ENCODE data around the gene PRKCH.

The PRKCH gene

DNA sequence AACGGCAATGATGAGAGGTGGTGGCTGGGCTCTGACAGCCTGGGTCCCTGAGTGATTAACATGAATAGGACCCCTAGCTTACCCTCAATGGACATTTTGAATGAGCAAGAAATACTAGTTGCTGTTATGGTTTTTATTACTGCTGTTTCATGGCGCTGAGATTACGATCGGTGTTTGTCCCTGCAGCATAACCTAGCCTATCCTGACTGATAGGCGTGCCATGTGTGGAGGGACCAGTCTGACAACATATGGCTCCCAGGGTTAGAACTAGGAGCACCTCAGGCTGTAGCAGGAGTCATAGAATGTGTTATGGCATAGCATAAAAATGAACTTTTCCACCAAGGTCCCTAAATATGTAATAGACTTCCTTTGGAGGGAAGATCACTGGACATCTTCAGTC lies 236.5 kb downstream of the PRKCH start:
- peaks cover 36% of the 10 kb centered on the region for H3K79me2 ChIP-seq (ENCODE audit: control insufficient read depth, insufficient read depth, low read length, unreplicated experiment)

DNA sequence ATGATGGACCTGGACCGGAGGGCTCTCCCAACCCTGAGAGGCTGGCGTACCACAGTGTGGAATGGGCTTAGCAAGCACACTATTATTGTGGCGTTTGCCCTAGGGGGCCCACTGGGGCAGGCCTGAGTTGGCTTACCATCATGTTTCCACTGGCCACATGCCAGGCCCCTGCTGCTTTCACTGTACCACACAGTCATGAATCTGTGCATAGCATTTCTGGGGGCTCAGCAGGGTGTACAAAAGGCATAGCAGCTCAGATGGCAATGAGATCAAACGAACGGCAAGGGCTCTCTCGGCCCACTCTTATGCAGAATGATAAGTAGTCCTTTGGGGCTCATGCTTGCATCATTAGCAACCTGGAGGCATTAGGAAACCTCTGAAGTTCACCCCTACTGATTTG lies 236.9 kb downstream of the PRKCH start:
- Histone ChIP-seq H3K4me3 (ENCODE audit: low read depth, low read length) (no peak overlapping the region), H3K36me3 (ENCODE audit: insufficient read depth, low read length) (no peaks in the 10 kb centered on the region), H3K4me1 (ENCODE audit: control insufficient read depth, insufficient read depth, low read length, unreplicated experiment) (peaks cover 83% of the 10 kb centered on the region), H3K79me2 (ENCODE audit: control insufficient read depth, insufficient read depth, low read length, unreplicated experiment) (peaks cover 39% of the 10 kb centered on the region), H2AFZ (ENCODE audit: low read length, unreplicated experiment) (no peak overlapping the region), H3K27ac (ENCODE audit: low read depth, low read length) (peak overlapping the region; percentile 100), H3K27me3 (ENCODE audit: insufficient read depth, low read length) (no peaks in the 10 kb centered on the region)

More for the DNA sequence above, 236.5 kb downstream of the PRKCH start:
- Histone ChIP-seq H3K4me1 (ENCODE audit: control insufficient read depth, insufficient read depth, low read length, unreplicated experiment) (peaks cover 84% of the 10 kb centered on the region), H3K27ac (ENCODE audit: low read depth, low read length) (peak overlapping the region; percentile 100), H3K27me3 (ENCODE audit: insufficient read depth, low read length) (no peaks in the 10 kb centered on the region), H3K4me3 (ENCODE audit: low read depth, low read length) (no peak overlapping the region), H2AFZ (ENCODE audit: low read length, unreplicated experiment) (no peak overlapping the region), H3K36me3 (ENCODE audit: insufficient read depth, low read length) (no peaks in the 10 kb centered on the region)

DNA sequence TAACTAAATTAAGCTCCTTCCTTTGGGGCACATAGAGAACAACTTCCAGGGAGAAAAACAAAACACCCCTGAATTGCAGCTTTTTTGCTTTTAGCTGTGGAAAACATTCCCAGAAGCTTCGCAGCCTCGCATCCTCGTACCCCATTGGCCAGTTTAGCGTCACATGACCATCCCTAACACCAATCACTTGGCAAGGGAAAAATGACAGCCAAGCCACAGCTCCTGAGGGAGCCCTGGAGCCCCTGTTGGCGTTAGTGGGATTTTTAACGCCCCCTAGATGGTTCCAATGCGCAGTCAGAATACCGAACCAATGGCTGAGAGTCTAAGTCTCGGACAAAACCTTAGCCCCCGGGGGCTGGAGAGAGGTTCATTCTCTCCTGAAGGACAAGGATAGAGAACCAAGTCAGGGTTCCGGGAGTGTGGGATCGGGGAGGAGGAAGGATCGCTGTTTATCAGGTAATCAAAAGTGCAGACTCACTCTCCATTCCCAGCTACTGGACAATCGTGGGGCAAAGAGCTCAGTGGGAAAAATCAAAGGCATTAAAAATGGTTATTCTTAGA lies 238.3 kb downstream of the PRKCH start:
- no peaks in the 10 kb centered on the region for H3K36me3 ChIP-seq (ENCODE audit: insufficient read depth, low read length)
- H3K27me3 ChIP-seq (ENCODE audit: insufficient read depth, low read length) = no peaks in the 10 kb centered on the region
- H3K79me2 ChIP-seq (ENCODE audit: control insufficient read depth, insufficient read depth, low read length, unreplicated experiment) = peaks cover 46% of the 10 kb centered on the region
- H3K27ac ChIP-seq (ENCODE audit: low read depth, low read length) = peak overlapping the region; percentile 100
- peaks cover 84% of the 10 kb centered on the region for H3K4me1 ChIP-seq (ENCODE audit: control insufficient read depth, insufficient read depth, low read length, unreplicated experiment)
- no peak overlapping the region for H3K4me3 ChIP-seq (ENCODE audit: low read depth, low read length)
- no peak overlapping the region for H2AFZ ChIP-seq (ENCODE audit: low read length, unreplicated experiment)

DNA sequence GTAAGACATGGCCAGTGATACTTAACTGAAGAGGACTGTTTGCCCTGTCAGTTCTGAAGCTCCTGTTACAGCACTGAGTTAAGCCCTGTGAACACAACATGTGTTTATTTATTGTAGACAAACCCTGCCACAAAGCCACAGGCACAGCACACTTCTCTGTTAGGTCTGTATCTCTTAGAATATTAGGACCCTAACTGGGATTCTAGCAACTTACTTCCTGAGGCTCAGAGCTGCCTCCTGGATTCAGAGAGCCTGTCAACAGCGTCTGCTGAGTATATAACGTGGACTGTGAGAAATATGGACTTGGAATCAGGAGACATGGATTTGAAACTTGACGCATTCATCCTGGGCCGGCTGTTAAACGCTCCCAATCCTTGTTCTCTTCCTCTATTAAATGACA lies 238.9 kb downstream of the PRKCH start:
- H3K4me3 ChIP-seq (ENCODE audit: low read depth, low read length) = no peak overlapping the region
- peaks cover 84% of the 10 kb centered on the region for H3K4me1 ChIP-seq (ENCODE audit: control insufficient read depth, insufficient read depth, low read length, unreplicated experiment)

DNA sequence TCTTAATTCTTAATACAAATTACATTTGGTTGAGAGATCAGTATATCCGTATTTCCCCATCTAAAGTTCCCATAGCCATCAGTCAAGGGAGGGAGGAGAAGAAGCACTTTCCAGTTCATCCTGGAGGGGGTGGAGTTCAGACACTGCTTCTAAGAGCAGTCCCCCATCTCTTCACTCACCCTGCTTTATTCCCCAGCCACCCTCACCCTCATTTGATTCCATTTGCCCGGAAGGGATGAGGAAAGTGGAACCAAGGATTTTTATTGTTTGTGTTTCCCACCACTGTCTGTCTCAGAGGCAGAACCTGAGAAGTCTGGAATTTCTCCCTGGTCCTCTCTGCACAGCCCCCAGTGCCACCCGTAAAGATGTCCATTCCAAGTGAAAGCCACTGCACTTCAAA lies 239.7 kb downstream of the PRKCH start:
- Histone ChIP-seq H3K27me3 (ENCODE audit: insufficient read depth, low read length) (no peaks in the 10 kb centered on the region), H3K36me3 (ENCODE audit: insufficient read depth, low read length) (no peaks in the 10 kb centered on the region), H3K27ac (ENCODE audit: low read depth, low read length) (peak overlapping the region; percentile 100), H3K4me3 (ENCODE audit: low read depth, low read length) (0 out of 2 replicates have a peak overlapping the region, but pooled peaks have one; percentile 2), H2AFZ (ENCODE audit: low read length, unreplicated experiment) (no peak overlapping the region), H3K79me2 (ENCODE audit: control insufficient read depth, insufficient read depth, low read length, unreplicated experiment) (peaks cover 38% of the 10 kb centered on the region), H3K4me1 (ENCODE audit: control insufficient read depth, insufficient read depth, low read length, unreplicated experiment) (peaks cover 83% of the 10 kb centered on the region)

More for the DNA sequence above, 238.9 kb downstream of the PRKCH start:
- Histone ChIP-seq H2AFZ (ENCODE audit: low read length, unreplicated experiment) (no peak overlapping the region), H3K36me3 (ENCODE audit: insufficient read depth, low read length) (no peaks in the 10 kb centered on the region), H3K27me3 (ENCODE audit: insufficient read depth, low read length) (no peaks in the 10 kb centered on the region), H3K27ac (ENCODE audit: low read depth, low read length) (peak overlapping the region; percentile 100), H3K79me2 (ENCODE audit: control insufficient read depth, insufficient read depth, low read length, unreplicated experiment) (peaks cover 44% of the 10 kb centered on the region)

DNA sequence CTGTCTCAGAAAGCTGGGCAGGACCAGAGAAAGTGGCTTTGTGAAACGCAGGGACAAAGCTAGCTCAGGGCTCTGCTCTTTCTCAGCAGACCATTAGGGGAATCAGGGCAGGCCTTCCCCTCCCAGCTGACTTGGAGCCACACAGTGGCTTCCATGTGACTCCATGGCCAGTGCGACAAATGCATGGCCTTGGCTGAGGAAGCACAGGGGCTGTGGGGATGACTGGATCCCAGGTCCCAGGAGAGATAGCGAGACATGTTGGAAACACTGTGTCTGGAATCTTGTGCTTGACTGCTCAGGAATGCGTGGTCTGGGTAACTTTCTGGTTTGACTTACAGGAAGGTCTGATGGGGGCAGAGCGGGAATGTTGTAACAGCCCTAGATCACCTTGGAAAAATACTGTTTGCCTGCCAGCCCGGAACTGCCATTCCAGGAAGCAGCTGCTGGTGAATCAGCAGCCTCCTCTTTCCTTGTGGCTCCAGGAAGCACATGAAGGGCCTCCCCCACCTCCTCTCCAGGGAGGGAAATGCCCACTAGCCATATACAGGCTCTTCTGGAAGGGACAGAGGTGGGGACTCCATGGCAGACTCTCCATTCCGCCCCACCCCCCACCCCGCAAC lies 240.4 kb downstream of the PRKCH start:
- Histone ChIP-seq H3K79me2 (ENCODE audit: control insufficient read depth, insufficient read depth, low read length, unreplicated experiment) (peaks cover 35% of the 10 kb centered on the region), H3K36me3 (ENCODE audit: insufficient read depth, low read length) (no peaks in the 10 kb centered on the region), H3K4me1 (ENCODE audit: control insufficient read depth, insufficient read depth, low read length, unreplicated experiment) (peaks cover 83% of the 10 kb centered on the region), H3K4me3 (ENCODE audit: low read depth, low read length) (peak overlapping the region; percentile 10; the same call in 1 of the 2 replicates), H3K27me3 (ENCODE audit: insufficient read depth, low read length) (no peaks in the 10 kb centered on the region), H3K27ac (ENCODE audit: low read depth, low read length) (peak overlapping the region; percentile 100), H2AFZ (ENCODE audit: low read length, unreplicated experiment) (no peak overlapping the region)

DNA sequence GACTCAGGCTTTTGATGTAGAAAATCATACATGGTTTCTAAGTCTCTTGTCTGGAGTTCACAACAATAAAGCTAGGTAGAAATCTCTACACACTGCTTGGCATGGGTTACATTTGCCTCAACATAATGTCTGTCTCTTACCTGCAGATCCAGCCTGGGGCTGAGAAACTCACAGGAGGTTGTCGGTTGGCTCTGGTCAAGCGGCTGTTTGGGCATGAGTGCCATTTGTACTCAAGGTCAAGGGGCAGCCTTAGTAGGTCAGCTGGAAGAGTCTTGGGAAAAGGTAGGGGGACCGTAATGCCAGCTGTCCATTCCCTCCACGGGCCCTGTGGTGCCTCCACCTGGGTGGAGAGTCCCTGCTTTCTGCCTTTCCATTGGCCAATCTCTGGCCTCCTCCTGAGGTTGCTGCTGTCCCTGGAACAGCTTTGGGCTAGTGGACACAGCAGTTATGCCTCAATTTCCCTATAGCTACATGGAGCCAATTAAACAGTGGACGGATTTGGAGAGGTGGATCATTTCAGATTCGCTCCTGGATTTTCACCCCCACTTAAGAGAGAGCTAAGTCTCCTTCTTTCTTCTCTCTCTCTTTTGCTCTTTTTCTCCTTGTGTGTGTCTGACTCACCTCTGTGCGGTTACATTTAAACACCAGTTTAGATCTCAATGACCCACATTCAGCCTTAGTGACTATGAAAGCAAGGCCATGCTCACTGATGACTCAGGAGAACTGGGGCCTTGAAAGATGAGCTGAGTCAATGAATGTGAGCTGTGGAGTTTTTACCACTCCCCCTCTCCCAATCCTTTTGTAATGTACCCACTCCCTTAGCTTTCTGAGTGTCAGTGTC lies 241.2 kb downstream of the PRKCH start:
- peaks cover 85% of the 10 kb centered on the region for H3K4me1 ChIP-seq (ENCODE audit: control insufficient read depth, insufficient read depth, low read length, unreplicated experiment)

DNA sequence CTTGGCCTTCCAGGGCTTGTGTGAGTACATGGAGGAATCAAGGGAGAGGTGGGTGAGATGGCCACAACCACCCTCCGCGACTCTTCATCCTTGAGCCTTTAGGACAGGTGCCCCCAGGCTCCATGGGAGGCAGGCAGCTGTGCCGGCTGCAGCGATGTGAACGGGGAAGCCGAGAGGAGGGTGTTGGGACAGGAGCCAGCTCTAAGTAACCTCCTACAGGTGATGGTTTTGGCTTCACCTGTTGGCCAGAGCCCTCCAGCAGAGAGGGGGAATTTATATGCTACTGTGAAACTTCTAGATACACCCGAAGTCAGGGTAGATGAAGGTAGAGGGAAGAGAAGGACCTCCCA lies 241.8 kb downstream of the PRKCH start:
- H3K27ac ChIP-seq (ENCODE audit: low read depth, low read length) = peak overlapping the region; percentile 100
- H3K36me3 ChIP-seq (ENCODE audit: insufficient read depth, low read length) = no peaks in the 10 kb centered on the region
- peaks cover 88% of the 10 kb centered on the region for H3K4me1 ChIP-seq (ENCODE audit: control insufficient read depth, insufficient read depth, low read length, unreplicated experiment)
- H3K79me2 ChIP-seq (ENCODE audit: control insufficient read depth, insufficient read depth, low read length, unreplicated experiment) = peaks cover 46% of the 10 kb centered on the region
- H2AFZ ChIP-seq (ENCODE audit: low read length, unreplicated experiment) = no peak overlapping the region
- H3K4me3 ChIP-seq (ENCODE audit: low read depth, low read length) = no peak overlapping the region; the same call in 1 of the 2 replicates
- H3K27me3 ChIP-seq (ENCODE audit: insufficient read depth, low read length) = no peaks in the 10 kb centered on the region

More for the DNA sequence above, 241.2 kb downstream of the PRKCH start:
- Histone ChIP-seq H3K4me3 (ENCODE audit: low read depth, low read length) (peak overlapping the region; percentile 10; the same call in 1 of the 2 replicates), H3K27me3 (ENCODE audit: insufficient read depth, low read length) (no peaks in the 10 kb centered on the region), H3K79me2 (ENCODE audit: control insufficient read depth, insufficient read depth, low read length, unreplicated experiment) (peaks cover 40% of the 10 kb centered on the region), H3K36me3 (ENCODE audit: insufficient read depth, low read length) (no peaks in the 10 kb centered on the region), H2AFZ (ENCODE audit: low read length, unreplicated experiment) (no peak overlapping the region), H3K27ac (ENCODE audit: low read depth, low read length) (peak overlapping the region; percentile 100)

DNA sequence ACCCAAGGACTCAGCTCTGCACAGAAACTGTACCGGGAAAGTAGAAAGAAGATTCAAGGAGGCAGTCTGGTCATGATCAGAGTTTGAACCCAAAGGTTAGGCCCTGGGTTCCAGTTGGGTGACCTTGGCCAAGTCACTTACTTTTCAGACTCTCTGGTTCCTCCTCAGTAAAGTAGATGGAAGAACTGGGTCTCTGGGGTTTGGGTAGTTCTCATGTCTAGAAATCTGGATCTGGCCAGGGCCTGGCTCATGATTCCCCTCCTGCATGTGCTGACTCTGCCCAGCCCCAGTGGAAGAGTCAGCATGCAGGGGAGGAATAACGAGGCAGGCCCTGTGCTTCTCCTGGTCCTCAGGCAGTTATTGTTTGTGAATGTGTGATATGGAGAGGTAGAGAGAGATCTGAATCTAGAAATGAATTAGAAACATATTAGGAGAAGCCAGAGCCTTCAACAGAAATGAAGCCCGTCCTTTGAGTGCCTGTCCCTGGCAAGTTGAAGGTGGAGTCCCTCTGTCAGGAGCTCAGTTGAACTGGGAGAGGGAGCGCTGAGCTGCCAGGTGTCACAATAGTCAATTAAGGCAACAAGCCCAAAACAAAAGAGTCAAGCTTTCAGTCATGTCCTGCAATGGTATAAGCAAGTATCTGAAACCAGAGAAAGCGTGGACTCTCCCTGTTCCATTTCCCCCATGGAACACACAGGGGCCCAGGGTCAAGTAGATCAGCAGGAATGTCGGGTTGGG lies 242.7 kb downstream of the PRKCH start:
- H3K27ac ChIP-seq (ENCODE audit: low read depth, low read length) = peak overlapping the region; percentile 100
- H3K4me1 ChIP-seq (ENCODE audit: control insufficient read depth, insufficient read depth, low read length, unreplicated experiment) = peaks cover 90% of the 10 kb centered on the region
- H3K79me2 ChIP-seq (ENCODE audit: control insufficient read depth, insufficient read depth, low read length, unreplicated experiment) = peaks cover 55% of the 10 kb centered on the region
- no peak overlapping the region; the same call in 1 of the 2 replicates for H3K4me3 ChIP-seq (ENCODE audit: low read depth, low read length)
- H2AFZ ChIP-seq (ENCODE audit: low read length, unreplicated experiment) = no peak overlapping the region
- no peaks in the 10 kb centered on the region for H3K36me3 ChIP-seq (ENCODE audit: insufficient read depth, low read length)
- H3K27me3 ChIP-seq (ENCODE audit: insufficient read depth, low read length) = no peaks in the 10 kb centered on the region

DNA sequence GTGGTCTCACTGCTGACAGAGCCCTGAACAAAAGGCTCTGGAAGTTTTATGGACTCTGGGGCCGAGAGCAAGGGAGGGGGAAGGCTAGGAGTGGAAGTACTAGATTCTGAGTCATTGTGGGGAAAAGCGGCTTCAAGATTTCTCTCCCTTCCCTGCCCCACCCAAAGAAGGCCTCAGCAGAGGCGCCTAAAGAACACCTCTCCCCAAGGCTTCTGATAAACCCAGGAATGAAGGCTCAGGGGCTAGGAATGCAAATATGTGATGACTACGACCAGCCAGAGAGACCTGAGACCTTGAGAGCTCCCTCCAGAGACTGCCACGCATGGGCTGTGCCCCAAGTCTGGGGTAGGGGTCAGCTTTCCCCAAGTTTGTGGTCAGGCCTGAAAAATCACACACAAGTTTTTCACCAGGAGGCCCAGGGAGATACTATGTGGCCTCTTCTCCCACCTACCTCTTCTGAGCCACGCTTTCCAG lies 243.3 kb downstream of the PRKCH start:
- Histone ChIP-seq H3K4me1 (ENCODE audit: control insufficient read depth, insufficient read depth, low read length, unreplicated experiment) (peaks cover 95% of the 10 kb centered on the region), H3K4me3 (ENCODE audit: low read depth, low read length) (peak overlapping the region; percentile 25; the same call in 1 of the 2 replicates), H2AFZ (ENCODE audit: low read length, unreplicated experiment) (no peak overlapping the region), H3K27me3 (ENCODE audit: insufficient read depth, low read length) (no peaks in the 10 kb centered on the region), H3K27ac (ENCODE audit: low read depth, low read length) (peak overlapping the region; percentile 100), H3K79me2 (ENCODE audit: control insufficient read depth, insufficient read depth, low read length, unreplicated experiment) (peaks cover 56% of the 10 kb centered on the region), H3K36me3 (ENCODE audit: insufficient read depth, low read length) (no peaks in the 10 kb centered on the region)
